T-helper 1 cell (primary cell): ENCODE measurements around the gene HOXC11.

ENCODE experiments used
- DNase-seq, 5 donors: peaks; one replicate each; pipeline ENCODE4 v3.0.0-alpha.2; 2012 to 2020

The HOXC11 gene

DNA sequence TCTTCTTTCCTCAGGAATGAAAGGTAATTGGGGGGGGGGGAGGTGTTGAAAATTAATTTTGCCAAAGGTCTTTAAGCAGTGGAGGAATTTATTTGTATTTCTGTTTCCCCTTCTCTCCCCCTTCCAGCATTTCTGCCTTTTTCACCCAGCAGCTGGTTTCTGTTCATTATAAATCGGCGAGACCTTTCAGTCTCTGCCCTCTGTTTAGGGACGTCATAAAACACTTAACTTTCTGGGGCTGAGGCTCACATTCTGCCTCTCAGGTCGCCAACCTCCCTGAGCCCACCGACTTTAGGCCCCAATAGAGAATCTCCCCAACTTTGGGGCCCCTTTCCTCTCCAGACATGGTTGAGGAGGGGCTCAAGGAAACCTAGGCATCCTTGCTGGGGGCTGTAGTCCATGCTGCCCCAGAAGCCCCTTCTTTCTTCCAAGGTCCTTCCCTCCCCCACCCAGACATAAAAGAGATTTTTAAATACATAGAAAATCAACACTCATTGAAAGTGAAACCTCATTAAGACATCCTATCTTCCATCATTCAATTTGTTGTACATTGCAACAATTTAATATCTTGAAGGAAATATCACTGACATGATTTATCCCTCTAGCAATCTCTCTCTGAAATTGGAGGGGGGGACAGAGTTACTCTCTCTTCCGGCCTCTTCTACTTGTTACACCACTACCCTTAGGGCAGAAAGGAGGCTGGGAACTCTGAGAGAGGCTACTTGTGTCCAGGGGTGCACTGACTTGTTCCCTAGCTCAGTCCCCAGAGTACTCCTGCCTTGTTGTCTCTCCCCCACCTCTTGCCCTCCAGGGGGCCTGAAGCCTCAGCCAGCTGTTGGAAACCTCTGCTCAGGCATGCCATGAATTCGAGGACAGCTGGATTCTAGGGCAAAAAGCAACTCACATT, 52.8 kb downstream of the HOXC11 start:
- no peak for DNase-seq

DNA sequence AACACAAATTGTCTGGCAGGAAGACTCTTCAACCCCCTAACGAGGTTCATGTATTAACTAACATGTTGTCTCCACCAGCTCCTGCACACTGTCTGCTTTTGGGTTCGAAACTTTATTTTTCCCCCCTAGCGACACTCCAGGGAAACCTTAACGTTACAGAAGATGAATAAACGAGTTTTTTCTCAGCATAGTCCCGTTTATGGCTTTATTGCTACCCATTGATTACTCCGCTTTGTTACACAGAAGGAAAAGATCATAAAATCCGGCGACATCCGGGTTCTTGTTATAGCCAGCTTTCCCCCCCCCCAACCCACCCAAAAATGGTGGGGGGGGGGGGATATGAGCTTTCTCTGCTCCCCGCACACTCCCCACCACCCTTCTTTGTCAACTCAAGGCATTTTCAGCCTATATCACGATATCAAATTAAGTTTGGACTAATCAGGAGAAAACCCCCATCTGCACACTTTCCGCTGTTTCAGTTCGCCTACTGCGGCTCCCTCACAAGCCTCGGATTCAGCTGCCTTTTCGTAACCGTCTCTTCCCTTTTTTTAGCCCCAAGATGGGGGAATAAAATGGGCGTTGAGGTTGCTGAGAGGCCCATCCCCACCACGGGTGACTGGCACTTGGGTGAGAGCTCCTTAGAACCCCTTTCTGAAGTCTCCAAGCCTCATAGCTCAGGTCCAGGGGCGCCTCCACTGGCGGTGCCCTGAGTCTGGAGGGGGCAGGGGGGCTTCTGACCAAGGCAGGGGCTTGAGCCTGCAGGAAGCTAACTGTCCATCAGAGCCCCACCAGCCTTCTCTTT, 53.9 kb downstream of the HOXC11 start:
- DNase-seq = no peak
